HCT116 (cell line): ENCODE results near the gene CNTNAP2.

Source experiments
- CTCF ChIP-seq, 3 experiments: fragments of 200-600 bp in 1 of 3; sonication (generic) in 1 of 3; IDR thresholded peaks in 2 of 3; conservative IDR thresholded peaks in 1 of 3; 2 replicates each; pipeline ENCODE4 v1.5.1; 2012 to 2017; ENCODE audit warnings: low read depth in 2 of 3, low read length in 2 of 3, antibody characterized with exemption in 1 of 3, borderline replicate concordance in 1 of 3, control low read depth in 1 of 3, mild to moderate bottlenecking in 1 of 3, mixed read lengths in 1 of 3, mixed run types in 1 of 3, moderate library complexity in 1 of 3; ENCODE audit not compliant: insufficient read depth in 1 of 3
- YY1 ChIP-seq: IDR thresholded peaks from 2 replicates; pipeline ENCODE4 v1.6.1; 2011; ENCODE audit warnings: low read length, low read depth, moderate library complexity, mild to moderate bottlenecking; ENCODE audit not compliant: insufficient replicate concordance; ENCODE audit errors: extremely low read depth
- ZBTB33 ChIP-seq: IDR thresholded peaks from 2 replicates; pipeline ENCODE4 v1.6.1; 2011; ENCODE audit warnings: mild to moderate bottlenecking, low read length, moderate library complexity; ENCODE audit not compliant: insufficient replicate concordance; ENCODE audit errors: extremely low read depth

GRCh38 chr7:146892151-146892550 lies 775.5 kb downstream of the CNTNAP2 start:
- TF ChIP-seq YY1 (no peak), CTCF (IDR thresholded peaks at IDR 0.05 in 2 of 3, conservative IDR thresholded peaks at IDR 0.05 in 1 of 3; ENCODE audit: borderline replicate concordance in 1 of 3, insufficient read depth in 1 of 3, low read depth in 2 of 3, low read length in 2 of 3) (no peak), ZBTB33 (no peak)
